Esophagus muscularis mucosa (tissue), 4 donors: ENCODE data around the gene TMEM200C. TPM values are rescaled to one million over a fixed set of nuclear protein-coding genes. Genes with fewer than 3 reads are reported as not detected.

ENCODE experiments used
- DNase-seq: peaks from one replicate; pipeline ENCODE4 v3.0.0-alpha.2; 2017; ENCODE audit errors: extremely low spot score
- H3K27ac ChIP-seq, 4 donors: fragments of 200-600 bp; sonication (generic); replicated peaks in 1 of 4; 1 replicate in 3 of 4; 2 replicates in 1 of 4; pipeline ENCODE4 v1.5.1; 2016 to 2019; ENCODE audit warnings: mild to moderate bottlenecking in 1 of 4
- H3K27me3 ChIP-seq, 4 donors: fragments of 200-600 bp; sonication (generic); one replicate each; pipeline versions ENCODE4 v1.5.1 to v1.6.0; 2016 to 2019
- H3K36me3 ChIP-seq, 4 donors: fragments of 200-600 bp; sonication (generic); one replicate each; pipeline ENCODE4 v1.5.1; 2016 to 2019
- H3K4me1 ChIP-seq, 4 donors: fragments of 200-600 bp; sonication (generic); one replicate each; pipeline ENCODE4 v1.5.1; 2016 to 2019
- H3K4me3 ChIP-seq, 4 donors: fragments of 200-600 bp; sonication (generic); 1 replicate in 2 of 4; 2 replicates in 2 of 4; pipeline ENCODE4 v1.5.1; 2016 to 2019; ENCODE audit warnings: mild to moderate bottlenecking in 4 of 4, moderate library complexity in 1 of 4
- H3K9me3 ChIP-seq, 4 donors: fragments of 200-600 bp; sonication (generic); 1 replicate in 3 of 4; 2 replicates in 1 of 4; pipeline ENCODE4 v1.5.1; 2016 to 2019
- EP300 ChIP-seq: sonication (generic); formaldehyde crosslinking; IDR thresholded peaks from one replicate; pipeline ENCODE4 v1.6.1; 2017; ENCODE audit warnings: antibody characterized with exemption
- POLR2A ChIP-seq: fragments of 450-650 bp; IDR thresholded peaks from one replicate; pipeline ENCODE4 v1.6.1; 2017; ENCODE audit warnings: antibody characterized with exemption, moderate library complexity, mild to moderate bottlenecking, low read depth
- POLR2AphosphoS5 ChIP-seq, 2 donors: sonication (generic); formaldehyde crosslinking; IDR thresholded peaks; one replicate each; pipeline ENCODE4 v1.6.1; 2017; ENCODE audit warnings: antibody characterized with exemption in 2 of 2
- WGBS: methylation state at CpG from one replicate; pipeline ENCODE4 v1.1.5; 2018; 5-methylcytosine and 5-hydroxymethylcytosine counted together
- intact Hi-C: fragments of 100-400 bp; cut with DNase I; formaldehyde crosslinking; loops from one replicate; pipeline ENCODE4 v1.15.1; 2023
- total RNA-seq, 4 donors: library from RNA; depleted of rRNA; stranded (reverse); fragments of >200 nt; gene quantifications; one replicate each; pipeline versions ENCODE4 v1.1.0 to v1.2.1, GENCODE V29; 2016
- TF ChIP-seq, protein P1 (sequence below), 3 experiments: fragments of 200-600 bp in 2 of 3; fragments of 450-650 bp in 1 of 3; sonication (generic) in 2 of 3; IDR thresholded peaks; one replicate each; pipeline ENCODE4 v1.5.1; 2017 to 2019; ENCODE audit warnings: antibody characterized with exemption in 3 of 3, mild to moderate bottlenecking in 2 of 3, moderate library complexity in 1 of 3

TMEM200C gene
- total RNA-seq, 4 donors from 2014 or later = under 0.01 to 0.92 (median 0.36) TPM

GRCh38 chr18:5939801-5940667, 44.7 kb upstream of the TMEM200C start:
- Histone ChIP-seq H3K4me3 (no peak overlapping the region), H3K27ac (no peak overlapping the region), H3K9me3 (no peaks in the 10 kb centered on the region), H3K4me1 (no peaks in the 10 kb centered on the region), H3K36me3 (no peaks in the 10 kb centered on the region), H3K27me3 (peaks cover 0 to 4% (median 0%) of the 10 kb centered on the region in 4 donors)
- DNase-seq = peak; percentile 91
- 94% methylated on average over 7 of the region's 7 CpGs for WGBS
- TF ChIP-seq EP300 (no peak), POLR2AphosphoS5 (IDR thresholded peaks at IDR 0.05) (no peak), POLR2A (no peak)
- TF ChIP-seq, protein P1, sequence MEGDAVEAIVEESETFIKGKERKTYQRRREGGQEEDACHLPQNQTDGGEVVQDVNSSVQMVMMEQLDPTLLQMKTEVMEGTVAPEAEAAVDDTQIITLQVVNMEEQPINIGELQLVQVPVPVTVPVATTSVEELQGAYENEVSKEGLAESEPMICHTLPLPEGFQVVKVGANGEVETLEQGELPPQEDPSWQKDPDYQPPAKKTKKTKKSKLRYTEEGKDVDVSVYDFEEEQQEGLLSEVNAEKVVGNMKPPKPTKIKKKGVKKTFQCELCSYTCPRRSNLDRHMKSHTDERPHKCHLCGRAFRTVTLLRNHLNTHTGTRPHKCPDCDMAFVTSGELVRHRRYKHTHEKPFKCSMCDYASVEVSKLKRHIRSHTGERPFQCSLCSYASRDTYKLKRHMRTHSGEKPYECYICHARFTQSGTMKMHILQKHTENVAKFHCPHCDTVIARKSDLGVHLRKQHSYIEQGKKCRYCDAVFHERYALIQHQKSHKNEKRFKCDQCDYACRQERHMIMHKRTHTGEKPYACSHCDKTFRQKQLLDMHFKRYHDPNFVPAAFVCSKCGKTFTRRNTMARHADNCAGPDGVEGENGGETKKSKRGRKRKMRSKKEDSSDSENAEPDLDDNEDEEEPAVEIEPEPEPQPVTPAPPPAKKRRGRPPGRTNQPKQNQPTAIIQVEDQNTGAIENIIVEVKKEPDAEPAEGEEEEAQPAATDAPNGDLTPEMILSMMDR (IDR thresholded peaks at IDR 0.05) = no peak
- intact Hi-C loops = no loop called here

DNA sequence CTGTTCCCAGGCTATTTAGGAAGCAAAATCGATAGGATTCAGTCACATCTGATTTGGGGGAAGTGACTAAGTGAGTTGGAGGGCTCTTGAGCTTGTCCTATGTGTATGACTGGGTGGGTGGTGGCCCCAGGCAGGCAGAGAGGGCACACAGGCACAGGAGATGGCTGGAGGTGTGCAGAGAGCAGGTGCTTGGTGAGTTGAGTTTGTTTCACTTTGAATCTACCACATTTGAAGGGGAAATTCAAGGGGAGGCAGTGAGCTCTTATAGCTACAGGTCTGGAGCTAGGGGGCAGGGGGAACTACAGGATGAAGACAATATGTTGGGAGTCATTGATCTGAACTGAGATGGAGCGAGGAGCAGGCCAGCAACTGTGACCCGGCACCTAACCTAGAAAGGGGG, 42.5 kb upstream of the TMEM200C start:
- Histone ChIP-seq H3K9me3 (no peaks in the 10 kb centered on the region), H3K4me3 (no peak overlapping the region), H3K27me3 (no peaks in the 10 kb centered on the region), H3K4me1 (no peaks in the 10 kb centered on the region), H3K36me3 (no peaks in the 10 kb centered on the region), H3K27ac (no peak overlapping the region)
- DNase-seq = peak; percentile 55
- intact Hi-C loops = no loop called here
- WGBS = 93% methylated on average over 3 of the region's 3 CpGs
- TF ChIP-seq EP300 (no peak), POLR2AphosphoS5 (IDR thresholded peaks at IDR 0.05) (no peak), POLR2A (no peak)
- TF ChIP-seq, protein P1 (IDR thresholded peaks at IDR 0.05) = no peak

- 89% methylated on average over 7 of the region's 7 CpGs for WGBS
- H3K4me3 ChIP-seq = no peak overlapping the region
- H3K4me1 ChIP-seq = no peaks in the 10 kb centered on the region
- no peak overlapping the region for H3K27ac ChIP-seq
- intact Hi-C loops = no loop called here
- DNase-seq = peak; percentile 80
- TF ChIP-seq, protein P1 (IDR thresholded peaks at IDR 0.05) = no peak
- TF ChIP-seq EP300 (no peak), POLR2A (no peak), POLR2AphosphoS5 (IDR thresholded peaks at IDR 0.05) (no peak)
- no peaks in the 10 kb centered on the region for H3K27me3 ChIP-seq
- no peaks in the 10 kb centered on the region for H3K9me3 ChIP-seq
- H3K36me3 ChIP-seq = no peaks in the 10 kb centered on the region
Observed at GRCh38 chr18:5937121-5937520, 41.8 kb upstream of the TMEM200C start.

DNA sequence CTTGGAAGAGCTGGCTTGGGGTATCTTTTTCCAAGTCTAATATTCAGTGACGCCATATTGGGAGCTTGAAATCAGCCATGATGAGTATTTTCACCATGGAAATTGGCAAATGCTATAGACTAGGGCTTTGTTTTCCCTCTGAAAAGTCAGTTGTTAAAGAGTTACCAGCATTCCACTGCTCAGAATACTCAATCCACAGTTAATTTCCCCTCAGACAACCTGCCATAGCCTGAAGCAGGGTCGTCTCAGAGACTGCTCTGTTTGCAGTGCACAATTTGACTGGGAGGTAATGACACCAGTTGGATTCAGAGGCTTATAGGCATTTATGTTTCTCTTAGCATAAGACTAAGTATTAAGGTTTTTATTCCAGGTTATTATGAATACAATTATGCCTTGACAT, 35.5 kb upstream of the TMEM200C start:
- intact Hi-C loops = no loop called here
- Histone ChIP-seq H3K27me3 (no peaks in the 10 kb centered on the region), H3K4me1 (no peaks in the 10 kb centered on the region), H3K9me3 (peaks cover 0 to 11% (median 7%) of the 10 kb centered on the region in 4 donors), H3K27ac (no peak overlapping the region), H3K4me3 (no peak overlapping the region), H3K36me3 (no peaks in the 10 kb centered on the region)
- no peak for TF ChIP-seq EP300
- TF ChIP-seq POLR2AphosphoS5 (IDR thresholded peaks at IDR 0.05) = no peak
- TF ChIP-seq POLR2A = no peak
- TF ChIP-seq, protein P1 (IDR thresholded peaks at IDR 0.05) = no peak
- DNase-seq = peak; percentile 55
- WGBS = 57% methylated on average over 2 of the region's 2 CpGs
